Heart left ventricle (tissue), 16 donors: ENCODE results near the gene VSIG10L2. TPM values are rescaled to one million over a fixed set of nuclear protein-coding genes. Genes with fewer than 3 reads are reported as not detected.

Source experiments
- ATAC-seq, 4 donors: fragments of 200-7000 bp; cut with Tn5 transposase; one replicate each; pipeline ENCODE4 v1.9.1; 2020 to 2022; ENCODE audit warnings: moderate library complexity in 4 of 4, mild to moderate bottlenecking in 3 of 4, moderate number of reproducible peaks in 1 of 4
- DNase-seq, 5 donors: peaks; one replicate each; pipeline ENCODE4 v3.0.0-alpha.2; 2020
- H3K27ac ChIP-seq, 12 donors: fragments of 200-600 bp; sonication (generic) in 4 of 12; one replicate each; pipeline versions ENCODE4 v1.5.0 to v1.8.0; 2016 to 2022; ENCODE audit warnings: mild to moderate bottlenecking in 2 of 12
- H3K27me3 ChIP-seq, 9 donors: fragments of 200-600 bp; sonication (generic) in 2 of 9; one replicate each; pipeline versions ENCODE4 v1.5.1 to v1.8.0; 2016 to 2022; ENCODE audit warnings: mild to moderate bottlenecking in 3 of 9
- H3K36me3 ChIP-seq, 9 donors: fragments of 200-600 bp; sonication (generic) in 2 of 9; one replicate each; pipeline versions ENCODE4 v1.5.0 to v1.8.0; 2018 to 2022; ENCODE audit warnings: mild to moderate bottlenecking in 2 of 9
- H3K4me1 ChIP-seq, 12 donors: fragments of 200-600 bp; sonication (generic) in 4 of 12; one replicate each; pipeline versions ENCODE4 v1.5.0 to v1.8.0; 2016 to 2022; ENCODE audit warnings: mild to moderate bottlenecking in 3 of 12
- H3K4me3 ChIP-seq, 12 donors: fragments of 200-600 bp; sonication (generic) in 4 of 12; one replicate each; pipeline versions ENCODE4 v1.5.0 to v1.8.0; 2017 to 2022; ENCODE audit warnings: mild to moderate bottlenecking in 9 of 12, moderate library complexity in 4 of 12
- H3K9me3 ChIP-seq, 12 donors: fragments of 200-600 bp; sonication (generic) in 4 of 12; one replicate each; pipeline versions ENCODE4 v1.5.0 to v1.8.0; 2016 to 2022; ENCODE audit warnings: mild to moderate bottlenecking in 1 of 12
- POLR2A ChIP-seq, 2 donors: fragments of 450-650 bp; IDR thresholded peaks; one replicate each; pipeline ENCODE4 v1.6.1; 2017; ENCODE audit warnings: antibody characterized with exemption in 2 of 2, mild to moderate bottlenecking in 2 of 2, moderate library complexity in 2 of 2
- WGBS, 4 donors: extraction: QIAGEN DNeasy Blood & Tissue Kit in 2 of 4; methylation state at CpG; one replicate each; pipeline versions ENCODE4 v1.1.5 to v1.1.7; 2013 to 2018; 5-methylcytosine and 5-hydroxymethylcytosine counted together
- intact Hi-C, 10 donors: fragments of 100-400 bp; cut with DNase I; formaldehyde crosslinking; loops; one replicate each; pipeline versions ENCODE4 v1.11.1 to v1.14.2; 2022
- polyA plus RNA-seq, 2 donors: library from polyadenylated mRNA; stranded (reverse); fragments of 200-250 nt; gene quantifications; one replicate each; pipeline ENCODE4 v1.2.3, GENCODE V29; 2013
- total RNA-seq, 9 donors: library from RNA; depleted of rRNA in 2 of 9; stranded (reverse); fragments of >200 nt in 2 of 9; fragmentation: NEBNext Ultra II Directional in 3 of 9; extraction: Animal tissue kit (Norgen Biotek cat#: 25700) in 3 of 9; gene quantifications; one replicate each; pipeline versions ENCODE4 v1.1.0 to v1.2.4, GENCODE V29; 2016 to 2023
- TF ChIP-seq, protein P1 (sequence below), 12 donors: fragments of 200-600 bp; sonication (generic) in 4 of 12; IDR thresholded peaks; one replicate each; pipeline versions ENCODE4 v1.5.0 to v1.8.0; 2018 to 2022; ENCODE audit warnings: antibody characterized with exemption in 12 of 12, mild to moderate bottlenecking in 5 of 12
- donor health status: ischemic (EF 13 %, LVEDD 7.1; RV severe dilation, severe dysfunction).
- donor health status: healthy with polysubstance abuse.
- donor health status: DM: no; HTN: yes; CAD: no.
- donor health status: DM: no; HTN: no; CAD: no.
- donor health status: ischemic (EF 25% LVEDD 6.9; RV normal size, moderate dysfunction).
- donor health status: ischemic (EF 25% LVEDD 5.7; RV mildly dilated, moderate dysfunction).
- donor health status: healthy.
- donor health status: DM: yes; HTN: yes; CAD: no.
- donor health status: ischemic (EF 35%, LVEDD 5.7; RV mildly dilated, moderate dysfunction).
- donor health status: nonischemic (EF 11% LVEDD 7.7; RV severe dilation, severe dysfunction).
- donor health status: DM: yes; HTN: yes; CAD: no.
- donor health status: PGD.
- donor health status: ischemic (EF 29% LVEDD 5.4; RV normal size, mild dysfunction).
- donor health status: nonischemic (EF 23%, LVEDD 6.1; RV moderate dilation, normal function).

VSIG10L2 gene
- total and polyA plus RNA-seq, 11 donors: 0.04 to 0.21 (median 0.12) TPM; not detected in 8

DNA sequence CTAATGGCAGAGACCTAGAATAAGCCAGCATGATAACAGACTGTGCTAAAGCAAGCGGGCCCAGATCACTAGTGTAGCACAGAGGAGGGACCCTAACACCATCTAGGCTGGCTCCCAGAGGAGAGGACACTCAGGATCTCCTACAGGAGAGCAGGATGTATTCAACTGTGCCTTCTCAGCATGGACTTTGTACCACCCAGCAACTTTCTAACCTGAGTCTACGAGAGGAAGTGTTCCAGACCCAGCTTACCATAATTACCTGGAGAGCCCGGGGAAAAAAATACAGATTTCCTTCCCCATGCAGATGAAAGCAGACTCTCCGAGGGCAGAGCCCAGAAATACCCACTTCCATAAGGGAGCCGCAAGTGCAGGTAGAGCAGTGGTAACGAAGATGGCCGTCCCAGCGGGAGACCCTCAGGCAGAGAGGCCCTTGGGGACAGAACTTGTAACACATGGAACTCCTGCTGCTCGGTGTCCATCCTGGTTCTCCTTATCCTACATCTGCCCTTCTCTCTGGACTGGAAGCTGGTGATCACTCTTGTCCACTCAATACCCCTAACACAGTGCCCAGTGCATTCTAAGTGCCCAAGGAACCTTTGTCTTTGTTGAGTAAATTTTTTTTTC lies 21.3 kb upstream of the VSIG10L2 start:
- H3K36me3 ChIP-seq: no peaks in the 10 kb centered on the region
- ATAC-seq: no peak
- no peak overlapping the region for H3K4me3 ChIP-seq
- TF ChIP-seq POLR2A (IDR thresholded peaks at IDR 0.05): no peak
- TF ChIP-seq, protein P1, sequence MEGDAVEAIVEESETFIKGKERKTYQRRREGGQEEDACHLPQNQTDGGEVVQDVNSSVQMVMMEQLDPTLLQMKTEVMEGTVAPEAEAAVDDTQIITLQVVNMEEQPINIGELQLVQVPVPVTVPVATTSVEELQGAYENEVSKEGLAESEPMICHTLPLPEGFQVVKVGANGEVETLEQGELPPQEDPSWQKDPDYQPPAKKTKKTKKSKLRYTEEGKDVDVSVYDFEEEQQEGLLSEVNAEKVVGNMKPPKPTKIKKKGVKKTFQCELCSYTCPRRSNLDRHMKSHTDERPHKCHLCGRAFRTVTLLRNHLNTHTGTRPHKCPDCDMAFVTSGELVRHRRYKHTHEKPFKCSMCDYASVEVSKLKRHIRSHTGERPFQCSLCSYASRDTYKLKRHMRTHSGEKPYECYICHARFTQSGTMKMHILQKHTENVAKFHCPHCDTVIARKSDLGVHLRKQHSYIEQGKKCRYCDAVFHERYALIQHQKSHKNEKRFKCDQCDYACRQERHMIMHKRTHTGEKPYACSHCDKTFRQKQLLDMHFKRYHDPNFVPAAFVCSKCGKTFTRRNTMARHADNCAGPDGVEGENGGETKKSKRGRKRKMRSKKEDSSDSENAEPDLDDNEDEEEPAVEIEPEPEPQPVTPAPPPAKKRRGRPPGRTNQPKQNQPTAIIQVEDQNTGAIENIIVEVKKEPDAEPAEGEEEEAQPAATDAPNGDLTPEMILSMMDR (IDR thresholded peaks at IDR 0.05): no peak
- peaks cover 0 to 10% (median 0%) of the 10 kb centered on the region in 9 donors for H3K27me3 ChIP-seq
- H3K27ac ChIP-seq: no peak overlapping the region
- no peaks in the 10 kb centered on the region for H3K9me3 ChIP-seq
- no peak for DNase-seq
- intact Hi-C loops: loop anchor here in 4 of 10 donors (1.0 to 5.0 kb wide), 3 partner anchors 268 to 343 kb away; partner anchors contain the start of genes FOXRED1 (in 1 of the 4) and SRPRA (in 1 of the 4)
- H3K4me1 ChIP-seq: no peaks in the 10 kb centered on the region
- WGBS, 4 donors: 79 to 89% (median 87%) methylated on average over 9 of the region's 9 CpGs

DNA sequence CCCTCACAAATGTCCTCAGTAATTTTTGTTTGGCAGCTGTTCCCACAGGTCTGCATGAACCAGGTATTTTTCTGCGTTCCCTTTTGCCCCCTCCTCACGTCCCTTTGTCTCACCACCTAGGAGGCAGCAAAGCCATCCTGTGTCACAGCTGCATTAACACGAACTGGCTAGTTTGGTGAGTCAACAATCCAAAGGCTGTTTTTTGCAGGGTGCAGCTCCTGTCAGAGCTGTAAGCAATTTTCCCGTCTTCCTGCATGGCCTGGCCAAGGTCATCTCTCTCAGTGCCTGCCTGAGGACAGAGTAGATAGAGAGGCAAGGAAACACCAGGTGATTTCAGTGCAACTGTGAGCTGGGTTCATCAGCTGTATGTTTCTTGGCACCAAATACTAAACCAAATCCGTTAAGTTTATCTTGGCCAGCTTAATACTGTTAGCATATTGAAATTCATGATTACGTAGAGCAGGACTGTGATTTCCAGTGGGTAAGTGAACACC lies 20.6 kb upstream of the VSIG10L2 start:
- Histone ChIP-seq H3K36me3 (no peaks in the 10 kb centered on the region), H3K27ac (no peak overlapping the region), H3K9me3 (no peaks in the 10 kb centered on the region), H3K4me1 (no peaks in the 10 kb centered on the region), H3K4me3 (no peak overlapping the region), H3K27me3 (peaks cover 0 to 6% (median 0%) of the 10 kb centered on the region in 9 donors)
- intact Hi-C loops: loop anchor here in 3 of 10 donors (1.0 to 5.0 kb wide), 3 partner anchors 267 to 342 kb away; partner anchors contain the start of genes FOXRED1 (in 1 of the 3) and SRPRA (in 1 of the 3)
- 53 to 61% (median 57%) methylated on average over 6 of the region's 6 CpGs for WGBS, 4 donors
- TF ChIP-seq, protein P1 (IDR thresholded peaks at IDR 0.05): no peak
- no peak for TF ChIP-seq POLR2A (IDR thresholded peaks at IDR 0.05)
- ATAC-seq (no peak), DNase-seq (no peak)

GRCh38 chr11:125925804-125926203 lies 20.0 kb upstream of the VSIG10L2 start:
- no peak for TF ChIP-seq POLR2A (IDR thresholded peaks at IDR 0.05)
- TF ChIP-seq, protein P1 (IDR thresholded peaks at IDR 0.05): no peak
- H3K9me3 ChIP-seq: no peaks in the 10 kb centered on the region
- no peak for DNase-seq
- peaks cover 0 to 6% (median 0%) of the 10 kb centered on the region in 9 donors for H3K27me3 ChIP-seq
- no peak overlapping the region for H3K27ac ChIP-seq
- H3K36me3 ChIP-seq: no peaks in the 10 kb centered on the region
- no peaks in the 10 kb centered on the region for H3K4me1 ChIP-seq
- intact Hi-C loops: loop anchor here in 3 of 10 donors (1.0 to 5.0 kb wide), 3 partner anchors 266 to 341 kb away; partner anchors contain the start of genes FOXRED1 (in 1 of the 3) and SRPRA (in 1 of the 3)
- H3K4me3 ChIP-seq: no peak overlapping the region
- WGBS, 4 donors: 71 to 83% (median 72%) methylated on average over 3 of the region's 3 CpGs
- ATAC-seq: no peak

- DNase-seq: no peak
- Histone ChIP-seq H3K4me1 (no peaks in the 10 kb centered on the region), H3K4me3 (no peak overlapping the region), H3K27me3 (peaks cover 0 to 6% (median 0%) of the 10 kb centered on the region in 9 donors), H3K9me3 (no peaks in the 10 kb centered on the region), H3K36me3 (no peaks in the 10 kb centered on the region), H3K27ac (no peak overlapping the region)
- WGBS, 4 donors: 90 to 95% (median 93%) methylated on average over 12 of the region's 12 CpGs
- ATAC-seq: no peak
- intact Hi-C loops: loop anchor here in 2 of 10 donors (5.0 kb wide), 2 partner anchors 266 to 341 kb away; partner anchors contain the start of genes FOXRED1 (in 1 of the 2) and SRPRA (in 1 of the 2)
- no peak for TF ChIP-seq POLR2A (IDR thresholded peaks at IDR 0.05)
- TF ChIP-seq, protein P1 (IDR thresholded peaks at IDR 0.05): no peak
Measured at GRCh38 chr11:125926682-125927081, 19.2 kb upstream of the VSIG10L2 start.
